Stimulated activated CD4-positive, alpha-beta T cell treated with anti-CD3 and anti-CD28 coated beads, Interleukin-1b, Interleukin-23, amount 100 ng/mL, for 48 hours (primary cell): Measurements from ENCODE around the gene C12orf75.
"Not testable (repeated sequence)": the region's sequence is repeated elsewhere in the genome, so short reads cannot be mapped to it uniquely, and the experiment has no call there.

ENCODE experiments used
- DNase-seq: peaks from one replicate; pipeline ENCODE4 v3.0.0-alpha.2; 2020

Gene C12orf75

GRCh38 chr12:105338966-105339365 is 8.5 kb downstream of the C12orf75 start:
- DNase-seq: no peak

- DNase-seq: no peak
Measured at GRCh38 chr12:105341010-105341409, 10.5 kb downstream of the C12orf75 start.

GRCh38 chr12:105341620-105342019 is 11.1 kb downstream of the C12orf75 start:
- DNase-seq: not testable (repeated sequence)

- DNase-seq: no peak
Measured at GRCh38 chr12:105342464-105342863, 12.0 kb downstream of the C12orf75 start.

GRCh38 chr12:105343836-105344235 is 13.3 kb downstream of the C12orf75 start:
- DNase-seq: no peak

DNA sequence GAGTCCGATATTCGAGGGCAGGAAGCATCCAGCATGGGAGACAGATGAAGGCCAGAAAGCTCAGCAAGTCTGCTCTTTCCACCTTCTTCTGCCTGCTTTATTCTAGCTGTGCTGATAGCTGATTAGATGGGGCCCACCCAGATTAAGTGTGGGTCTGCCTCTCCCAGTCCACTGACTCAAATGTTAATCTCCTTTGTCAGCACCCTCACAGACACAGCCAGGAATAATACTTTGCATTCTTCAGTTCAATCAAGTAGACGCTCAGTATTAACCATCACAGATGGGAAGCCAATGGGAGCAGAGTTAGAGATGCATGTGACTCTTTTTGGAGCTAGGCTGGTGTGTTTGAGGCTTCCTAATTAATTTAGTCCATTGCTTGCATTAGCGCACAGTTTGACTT is 17.0 kb downstream of the C12orf75 start:
- DNase-seq: no peak

- no peak for DNase-seq
Measured at GRCh38 chr12:105348142-105348541, 17.7 kb downstream of the C12orf75 start.

GRCh38 chr12:105348561-105348960 is 18.1 kb downstream of the C12orf75 start:
- DNase-seq: no peak

DNA sequence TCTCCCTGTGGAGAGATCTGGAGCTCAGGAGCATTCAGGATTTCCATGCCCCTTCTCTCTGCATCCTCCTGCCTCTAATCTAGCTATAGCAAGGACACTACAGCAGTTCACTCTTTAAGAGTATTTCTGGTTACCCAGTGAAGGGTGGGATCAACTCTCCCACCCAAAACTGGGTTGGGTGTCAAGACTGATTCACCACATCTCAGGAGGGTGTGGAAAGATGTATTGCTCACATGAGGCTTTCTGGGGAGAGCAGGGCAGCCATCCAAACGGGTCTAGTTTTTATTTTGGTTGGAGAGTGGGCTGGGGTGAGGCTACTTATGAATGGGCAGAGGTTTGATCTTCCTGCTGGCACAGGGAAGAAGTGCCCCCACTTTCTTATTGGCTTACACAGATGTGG is 18.6 kb downstream of the C12orf75 start:
- no peak for DNase-seq

GRCh38 chr12:105351523-105351922 is 21.0 kb downstream of the C12orf75 start:
- DNase-seq: no peak

DNA sequence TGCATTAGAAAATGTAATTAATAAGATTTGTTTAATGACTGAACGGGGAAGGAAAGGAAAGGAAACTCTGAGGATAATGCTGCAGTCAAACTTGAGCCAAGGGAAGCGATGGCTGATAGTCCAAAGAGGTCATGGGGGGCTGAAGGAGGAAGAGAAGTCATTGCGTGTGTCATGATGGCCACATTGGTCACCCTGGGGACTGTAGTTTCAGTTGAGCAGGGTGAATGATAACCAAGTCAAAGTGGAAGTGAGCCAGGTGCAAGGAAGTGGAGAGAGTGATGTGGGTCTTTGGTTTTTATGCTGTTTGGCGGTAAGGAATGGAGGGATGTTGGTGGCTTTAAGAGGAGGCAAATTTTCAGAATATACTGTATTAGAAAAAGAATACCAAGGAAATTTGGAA is 21.6 kb downstream of the C12orf75 start:
- no peak for DNase-seq

DNA sequence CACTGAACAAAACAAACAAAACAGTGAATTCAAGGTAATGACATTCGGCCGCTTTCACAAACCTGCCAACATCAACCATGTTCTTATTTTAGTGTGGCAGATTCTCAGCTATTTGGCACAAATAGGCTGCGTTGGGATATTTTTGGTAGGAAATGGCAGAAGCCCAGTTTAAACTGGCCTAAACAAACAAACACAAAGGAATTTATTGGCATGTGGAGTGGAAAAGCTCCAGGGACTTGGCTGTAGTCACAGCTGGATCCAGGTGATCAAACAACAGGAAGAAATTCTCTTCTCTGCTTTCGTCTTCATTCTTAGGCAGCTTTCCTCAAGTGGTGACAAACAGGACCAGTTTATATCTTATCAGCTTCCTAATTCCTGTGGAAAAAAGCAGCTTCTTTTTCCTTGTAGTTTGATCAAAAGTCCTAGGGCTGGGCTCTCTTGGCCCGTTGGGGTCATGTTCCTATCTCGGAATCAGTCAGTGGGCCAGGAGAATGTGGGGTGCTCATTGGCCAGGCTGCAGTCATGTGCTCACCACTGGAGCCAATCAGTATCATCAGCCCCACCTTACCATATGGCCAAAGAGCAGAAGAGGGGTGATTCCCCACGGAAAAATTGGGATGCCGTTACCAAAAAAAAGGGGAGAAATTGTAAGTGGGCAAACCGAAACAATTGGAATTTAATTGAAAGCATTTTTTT is 22.6 kb downstream of the C12orf75 start:
- DNase-seq: no peak

GRCh38 chr12:105355752-105356151 is 25.3 kb downstream of the C12orf75 start:
- no peak for DNase-seq

GRCh38 chr12:105357162-105357691 is 26.7 kb downstream of the C12orf75 start:
- no peak for DNase-seq

DNA sequence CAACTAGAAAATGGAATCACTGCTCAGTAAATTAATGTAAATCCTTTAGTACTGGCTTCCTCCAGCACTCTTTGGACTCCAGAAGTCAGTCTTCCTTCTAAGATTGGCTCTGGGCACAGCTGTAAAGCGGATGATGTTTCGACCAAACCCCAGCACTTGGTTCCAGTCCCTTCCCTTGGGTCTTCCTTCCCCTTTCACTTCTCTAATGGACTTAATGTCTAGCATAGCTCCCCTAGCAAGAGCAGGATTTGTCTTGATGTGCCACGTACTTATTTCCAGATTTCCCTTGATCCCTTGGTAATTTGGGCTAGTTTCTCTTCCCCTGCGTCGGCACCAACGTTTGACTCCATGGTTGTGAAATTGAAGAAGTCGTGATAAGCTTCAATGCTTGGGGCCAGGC is 28.3 kb downstream of the C12orf75 start:
- no peak for DNase-seq

GRCh38 chr12:105359856-105360255 is 29.4 kb downstream of the C12orf75 start:
- DNase-seq: no peak

- DNase-seq: no peak
Measured at GRCh38 chr12:105363890-105364289, 33.4 kb downstream of the C12orf75 start.

DNA sequence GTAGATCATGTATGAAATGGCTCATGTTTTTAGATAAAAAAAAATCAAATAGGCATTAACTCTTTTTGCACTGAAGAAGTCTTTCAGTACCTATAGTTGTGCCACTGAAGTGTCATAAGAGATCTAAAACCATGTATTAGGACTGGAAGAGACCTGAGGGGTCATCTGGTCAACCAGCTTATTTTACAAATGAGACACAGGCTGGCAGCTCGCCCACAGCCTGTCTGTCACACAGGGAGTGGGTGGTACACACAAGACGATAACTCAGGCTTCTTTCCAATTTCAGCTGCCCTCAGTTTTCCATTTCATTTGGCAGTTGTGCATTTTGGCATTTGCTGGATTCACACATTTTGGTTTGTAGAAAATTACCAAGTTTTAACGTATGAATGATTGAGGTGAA is 34.7 kb downstream of the C12orf75 start:
- DNase-seq: no peak

GRCh38 chr12:105368047-105368646 is 37.7 kb downstream of the C12orf75 start:
- DNase-seq: no peak

GRCh38 chr12:105369014-105369413 is 38.5 kb downstream of the C12orf75 start:
- DNase-seq: no peak

GRCh38 chr12:105374303-105374702 is 43.8 kb downstream of the C12orf75 start:
- no peak for DNase-seq

DNA sequence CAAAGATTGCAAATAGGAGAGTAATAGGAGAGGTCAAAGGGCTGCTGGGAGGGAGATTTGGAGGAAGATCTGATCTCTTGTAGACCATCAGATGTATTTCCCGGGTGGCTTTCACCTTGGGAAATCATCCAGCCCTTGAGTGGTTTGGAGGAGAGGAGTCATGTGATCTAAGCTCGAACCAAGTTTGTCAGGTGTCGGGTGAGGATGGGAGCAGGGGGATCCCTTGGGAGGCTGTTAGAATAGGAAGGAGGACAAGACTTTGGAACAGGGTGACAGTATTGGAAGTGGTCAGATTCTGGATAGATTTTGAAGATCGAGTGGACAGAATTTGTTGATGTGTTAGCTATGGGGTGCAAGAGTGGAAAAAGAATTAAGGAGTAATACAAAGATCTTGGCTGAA is 46.6 kb downstream of the C12orf75 start:
- DNase-seq: no peak

- no peak for DNase-seq
Measured at GRCh38 chr12:105378911-105379310, 48.4 kb downstream of the C12orf75 start.

DNA sequence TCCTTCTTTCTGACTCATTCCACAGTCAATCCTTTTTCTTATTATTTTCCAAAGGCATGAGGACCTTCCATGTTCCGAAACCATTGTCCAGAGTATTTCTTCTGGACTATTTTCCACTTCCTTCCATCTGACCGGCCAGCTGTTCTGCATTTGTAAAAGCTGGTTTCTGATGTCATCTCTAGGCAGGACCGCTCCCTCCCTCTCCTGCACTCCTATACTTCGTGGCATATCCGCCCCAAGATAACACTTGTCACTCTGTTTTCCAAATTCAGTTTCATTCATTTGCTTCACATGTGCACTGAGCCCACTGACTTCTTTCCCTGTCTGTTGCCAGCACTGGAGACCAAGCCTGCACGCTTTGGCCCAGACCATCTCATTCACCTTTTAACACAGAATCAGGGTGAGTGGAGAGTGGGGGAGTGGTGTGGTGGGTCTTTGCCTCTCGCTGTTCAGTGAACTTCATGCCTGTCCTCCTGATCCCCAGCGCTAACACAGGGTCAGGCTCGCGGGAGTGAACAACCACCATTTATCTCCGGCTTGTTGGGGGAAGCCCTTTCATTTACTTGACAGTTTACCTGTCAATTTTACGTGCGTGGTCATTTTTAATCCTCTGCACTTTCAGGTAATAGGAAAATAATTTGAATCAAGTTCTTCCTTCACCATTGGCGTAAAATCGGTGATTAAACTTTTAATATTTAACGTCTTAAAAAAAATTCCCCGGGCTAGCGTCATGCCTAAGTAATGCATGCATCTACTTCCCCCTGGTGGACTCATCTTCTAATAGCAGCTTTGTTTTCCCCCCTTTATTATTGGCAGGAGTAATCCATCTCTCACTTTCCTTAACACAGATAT is 52.5 kb downstream of the C12orf75 start:
- DNase-seq: no peak
